WTC11 (cell line): Measurements from ENCODE around the gene CCDC92. TPM values are rescaled to one million over a fixed set of nuclear protein-coding genes. Genes with fewer than 3 reads are reported as not detected.

Experiments
- ATAC-seq: fragments of 200-7000 bp; cut with Tn5 transposase; 2 replicates; pipeline ENCODE4 v1.10.0; 2021; ENCODE audit warnings: mild to moderate bottlenecking, moderate library complexity
- CTCF ChIA-PET: fragments of 300-600 bp; sonication (Branson Sonifier 250); formaldehyde crosslinking; loops from one replicate; lab custom pipeline; 2021; ENCODE audit warnings: antibody characterized with exemption; lab: Charles Lee
- POLR2A ChIA-PET: fragments of 350-600 bp; sonication (Branson Sonifier 250); formaldehyde crosslinking; loops from one replicate; lab custom pipeline; 2021; ENCODE audit warnings: antibody characterized with exemption; lab: Charles Lee
- DNase-seq: peaks from one replicate; pipeline ENCODE4 v3.0.0; 2021; ENCODE audit warnings: low spot score
- H3K27ac Mint-ChIP-seq: 2 replicates; pipeline ENCODE4 v1.8.0; 2021; ENCODE audit warnings: mixed read lengths
- H3K27me3 Mint-ChIP-seq: 2 replicates; pipeline ENCODE4 v1.8.0; 2021; ENCODE audit warnings: low read depth, mild to moderate bottlenecking, moderate library complexity, mixed read lengths
- H3K36me3 Mint-ChIP-seq: 2 replicates; pipeline ENCODE4 v1.8.0; 2021; ENCODE audit warnings: mixed read lengths
- H3K4me1 Mint-ChIP-seq: 2 replicates; pipeline ENCODE4 v1.8.0; 2022; ENCODE audit warnings: mixed read lengths
- H3K4me3 Mint-ChIP-seq: 2 replicates; pipeline ENCODE4 v1.8.0; 2021; ENCODE audit warnings: mild to moderate bottlenecking, moderate library complexity, mixed read lengths
- H3K9me3 Mint-ChIP-seq: 2 replicates; pipeline ENCODE4 v1.8.0; 2021; ENCODE audit warnings: mixed read lengths
- AFF4 ChIP-seq: sonication (generic); formaldehyde crosslinking; IDR thresholded peaks from 2 replicates; pipeline ENCODE4 v1.8.1; 2023; ENCODE audit warnings: mild to moderate bottlenecking, missing genetic modification reagents, borderline replicate concordance
- ATF3 ChIP-seq: sonication (generic); formaldehyde crosslinking; conservative IDR thresholded peaks from 2 replicates; pipeline ENCODE4 v1.8.1; 2022; ENCODE audit warnings: mild to moderate bottlenecking, missing genetic modification reagents
- CDX4 ChIP-seq: fragments of 250-450 bp; sonication (Bioruptor Pico); IDR thresholded peaks from 2 replicates; pipeline ENCODE4 v1.9.0; 2021; ENCODE audit warnings: moderate library complexity, mild to moderate bottlenecking, inconsistent platforms, borderline replicate concordance
- ERG ChIP-seq: fragments of 250-450 bp; sonication (Bioruptor Pico); IDR thresholded peaks from 2 replicates; pipeline ENCODE4 v1.8.0; 2021; ENCODE audit warnings: mild to moderate bottlenecking
- GABPB1 ChIP-seq: sonication (generic); formaldehyde crosslinking; IDR thresholded peaks from 2 replicates; pipeline ENCODE4 v1.8.1; 2023; ENCODE audit warnings: mild to moderate bottlenecking, missing genetic modification reagents
- GTF2I ChIP-seq: fragments of 250-450 bp; sonication (Bioruptor Pico); conservative IDR thresholded peaks from 2 replicates; pipeline ENCODE4 v1.4.0; 2021; ENCODE audit warnings: mild to moderate bottlenecking
- JUN ChIP-seq: sonication (generic); formaldehyde crosslinking; IDR thresholded peaks from 2 replicates; pipeline ENCODE4 v1.8.0; 2023; ENCODE audit warnings: mild to moderate bottlenecking, missing genetic modification reagents
- MAX ChIP-seq: sonication (generic); formaldehyde crosslinking; IDR thresholded peaks from 2 replicates; pipeline ENCODE4 v1.8.0; 2022; ENCODE audit warnings: mild to moderate bottlenecking, missing genetic modification reagents
- RORB ChIP-seq: fragments of 250-450 bp; sonication (Bioruptor Pico); IDR thresholded peaks from 2 replicates; pipeline ENCODE4 v1.9.0; 2021; ENCODE audit warnings: mild to moderate bottlenecking
- TEAD1 ChIP-seq: sonication (generic); formaldehyde crosslinking; IDR thresholded peaks from 2 replicates; pipeline ENCODE4 v1.8.0; 2022; ENCODE audit warnings: mild to moderate bottlenecking, missing genetic modification reagents
- ZNF138 ChIP-seq: sonication (generic); formaldehyde crosslinking; conservative IDR thresholded peaks from 2 replicates; pipeline ENCODE4 v1.8.1; 2022; ENCODE audit warnings: mild to moderate bottlenecking, moderate library complexity, missing genetic modification reagents
- ZNF263 ChIP-seq: sonication (generic); formaldehyde crosslinking; IDR thresholded peaks from 2 replicates; pipeline ENCODE4 v1.8.1; 2022; ENCODE audit warnings: low read depth, mild to moderate bottlenecking, moderate library complexity, missing genetic modification reagents
- ZNF281 ChIP-seq: sonication (generic); formaldehyde crosslinking; IDR thresholded peaks from 2 replicates; pipeline ENCODE4 v1.8.0; 2023; ENCODE audit warnings: mild to moderate bottlenecking, missing genetic modification reagents
- ZNF512 ChIP-seq: sonication (generic); formaldehyde crosslinking; IDR thresholded peaks from 2 replicates; pipeline ENCODE4 v1.8.1; 2022; ENCODE audit warnings: missing genetic modification reagents, borderline replicate concordance
- ZNF671 ChIP-seq: fragments of 250-450 bp; sonication (Bioruptor Pico); IDR thresholded peaks from 2 replicates; pipeline ENCODE4 v1.8.0; 2021; ENCODE audit warnings: mild to moderate bottlenecking
- total RNA-seq: library from RNA; stranded (reverse); gene quantifications from 3 replicates; pipeline ENCODE4 v1.2.3, GENCODE V29; 2021

Gene CCDC92
- total RNA-seq, 1 experiment from 2014 or later: 2.7 TPM

GRCh38 chr12:123933214-123933613 lies 39.4 kb downstream of the CCDC92 start:
- POLR2A ChIA-PET: no interaction called here
- H3K36me3 Mint-ChIP-seq: no peaks in the 10 kb centered on the region
- no peak overlapping the region for H3K27ac Mint-ChIP-seq
- peaks cover 7% of the 10 kb centered on the region for H3K27me3 Mint-ChIP-seq
- ATAC-seq (no peak), DNase-seq (no peak)
- H3K4me3 Mint-ChIP-seq: no peak overlapping the region
- no peaks in the 10 kb centered on the region for H3K4me1 Mint-ChIP-seq
- CTCF ChIA-PET: interaction anchor here (1.3 to 1.5 kb wide), 3 partner anchors 12 to 99 kb away, joined by 3 to 5 read pairs (median 4); no protein-coding TSS in a partner anchor
- TF ChIP-seq CDX4 (CRISPR knock-in tag) (no peak), AFF4 (no peak), ZNF138 (no peak), ERG (no peak)
- H3K9me3 Mint-ChIP-seq: no peaks in the 10 kb centered on the region

GRCh38 chr12:123931686-123932321 lies 40.8 kb downstream of the CCDC92 start:
- CTCF ChIA-PET: interaction anchor here (0.7 to 1.2 kb wide), 5 partner anchors 9 to 77 kb away, joined by 3 to 5 read pairs (median 4); no protein-coding TSS in a partner anchor
- no peak for ATAC-seq
- Mint-ChIP-seq H3K4me3 (no peak overlapping the region), H3K36me3 (no peaks in the 10 kb centered on the region), H3K9me3 (no peaks in the 10 kb centered on the region), H3K27ac (no peak overlapping the region), H3K4me1 (no peaks in the 10 kb centered on the region), H3K27me3 (peaks cover 7% of the 10 kb centered on the region)
- POLR2A ChIA-PET: interaction anchor here (0.7 kb wide), 2 partner anchors 101 to 572 kb away, joined by 3 to 7 read pairs; no protein-coding TSS in a partner anchor
- no peak for DNase-seq
- TF ChIP-seq ZNF671 (CRISPR knock-in tag): no peak
- TF ChIP-seq CDX4 (CRISPR knock-in tag): no peak
- no peak for TF ChIP-seq GTF2I (CRISPR knock-in tag)
- TF ChIP-seq ZNF263 (CRISPR knock-in tag): no peak
- TF ChIP-seq GABPB1 (CRISPR knock-in tag): no peak
- no peak for TF ChIP-seq RORB (CRISPR knock-in tag)
- TF ChIP-seq ZNF512 (CRISPR knock-in tag): no peak
- no peak for TF ChIP-seq ERG
- no peak for TF ChIP-seq TEAD1
- TF ChIP-seq MAX (CRISPR knock-in tag): no peak
- TF ChIP-seq ZNF281: no peak
- TF ChIP-seq AFF4: no peak
- TF ChIP-seq ZNF138: no peak
- TF ChIP-seq JUN (CRISPR knock-in tag): no peak
- TF ChIP-seq ATF3: no peak
